Subcutaneous adipose tissue (tissue), 4 donors: ENCODE measurements around the gene FBXL17. TPM values are rescaled to one million over a fixed set of nuclear protein-coding genes. Genes with fewer than 3 reads are reported as not detected.

Source experiments
- CTCF ChIP-seq: fragments of 450-650 bp; IDR thresholded peaks from one replicate; pipeline ENCODE4 v1.5.1; 2016; ENCODE audit warnings: low read depth, mild to moderate bottlenecking, control low read depth, antibody characterized with exemption, moderate library complexity
- total RNA-seq, 4 donors: library from RNA; depleted of rRNA; stranded (reverse); fragments of >200 nt; gene quantifications; one replicate each; pipeline ENCODE4 v1.1.0, GENCODE V29; 2016

Gene FBXL17
- total RNA-seq, 4 donors from 2014 or later, result 19.4 to 22.2 (median 21.3) TPM

- TF ChIP-seq CTCF, result no peak
These were observed 426.6 kb downstream of the FBXL17 start for GRCh38 chr5:107955321-107955720.

GRCh38 chr5:107954254-107954653 is 427.6 kb downstream of the FBXL17 start:
- TF ChIP-seq CTCF, result no peak

- TF ChIP-seq CTCF, result no peak
These were observed 429.4 kb downstream of the FBXL17 start for GRCh38 chr5:107952450-107952849.

GRCh38 chr5:107951309-107951708 is 430.6 kb downstream of the FBXL17 start:
- no peak for TF ChIP-seq CTCF

GRCh38 chr5:107950776-107951175 is 431.1 kb downstream of the FBXL17 start:
- no peak for TF ChIP-seq CTCF

GRCh38 chr5:107949688-107950341 is 432.1 kb downstream of the FBXL17 start:
- no peak for TF ChIP-seq CTCF

GRCh38 chr5:107948377-107948776 is 433.5 kb downstream of the FBXL17 start:
- TF ChIP-seq CTCF, result no peak
